Stimulated activated CD4-positive, alpha-beta T cell treated with anti-CD3 and anti-CD28 coated beads, Interleukin-12 subunit alpha, Interleukin-12 subunit beta, amount 100 ng/mL, for 4 hours (primary cell): ENCODE measurements around the gene CD22.
"Not testable (repeated sequence)": the region's sequence is repeated elsewhere in the genome, so short reads cannot be mapped to it uniquely, and the experiment has no call there.

Source experiments
- DNase-seq: peaks from one replicate; pipeline ENCODE4 v3.0.0-alpha.2; 2020

CD22 gene

DNA sequence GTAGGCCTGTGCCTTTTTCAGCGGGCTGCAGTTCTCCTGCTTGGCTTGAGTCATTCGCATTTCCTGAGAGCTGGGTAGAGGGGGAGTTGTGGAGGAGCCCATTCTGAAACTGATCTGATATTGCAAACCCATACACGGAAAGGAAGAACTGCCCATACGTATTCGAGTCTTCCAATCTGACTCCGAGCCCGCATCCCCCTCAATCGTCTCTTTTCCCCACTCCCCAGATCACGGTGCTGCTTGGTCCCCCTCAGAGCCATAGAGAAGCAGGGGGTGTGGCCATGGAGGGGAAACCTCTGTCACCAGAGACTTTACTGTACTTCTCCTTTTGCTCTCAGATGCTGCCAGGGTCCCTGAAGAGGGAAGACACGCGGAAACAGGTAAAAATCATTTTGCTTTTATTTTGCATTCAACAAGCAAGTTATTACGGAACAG is at the start of gene CD22:
CD22 (plus strand) TSS at position 337 of the 435 bp plus-strand sequence. CDS start 2,854 bp downstream, outside the sequence.
- no peak for DNase-seq

DNA sequence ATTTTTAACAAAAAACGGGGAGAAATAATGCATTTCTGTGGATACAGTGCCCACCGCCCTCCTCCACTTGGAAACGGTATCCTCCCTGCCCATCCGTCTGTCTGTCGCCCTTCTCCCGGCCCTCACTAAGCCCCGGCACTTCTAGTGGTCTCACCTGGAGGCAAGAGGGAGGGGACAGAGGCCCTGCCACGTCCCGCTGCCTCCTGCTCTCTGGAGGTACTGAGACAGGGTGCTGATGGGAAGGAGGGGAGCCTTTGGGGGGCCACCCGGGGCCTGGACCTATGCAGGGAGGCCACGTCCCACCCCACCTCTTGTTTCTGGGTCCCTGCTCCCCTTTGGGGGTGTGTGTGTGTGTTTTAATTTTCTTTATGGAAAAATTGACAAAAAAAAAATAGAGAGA is 49.6 kb upstream of the CD22 start:
- no peak for DNase-seq

DNA sequence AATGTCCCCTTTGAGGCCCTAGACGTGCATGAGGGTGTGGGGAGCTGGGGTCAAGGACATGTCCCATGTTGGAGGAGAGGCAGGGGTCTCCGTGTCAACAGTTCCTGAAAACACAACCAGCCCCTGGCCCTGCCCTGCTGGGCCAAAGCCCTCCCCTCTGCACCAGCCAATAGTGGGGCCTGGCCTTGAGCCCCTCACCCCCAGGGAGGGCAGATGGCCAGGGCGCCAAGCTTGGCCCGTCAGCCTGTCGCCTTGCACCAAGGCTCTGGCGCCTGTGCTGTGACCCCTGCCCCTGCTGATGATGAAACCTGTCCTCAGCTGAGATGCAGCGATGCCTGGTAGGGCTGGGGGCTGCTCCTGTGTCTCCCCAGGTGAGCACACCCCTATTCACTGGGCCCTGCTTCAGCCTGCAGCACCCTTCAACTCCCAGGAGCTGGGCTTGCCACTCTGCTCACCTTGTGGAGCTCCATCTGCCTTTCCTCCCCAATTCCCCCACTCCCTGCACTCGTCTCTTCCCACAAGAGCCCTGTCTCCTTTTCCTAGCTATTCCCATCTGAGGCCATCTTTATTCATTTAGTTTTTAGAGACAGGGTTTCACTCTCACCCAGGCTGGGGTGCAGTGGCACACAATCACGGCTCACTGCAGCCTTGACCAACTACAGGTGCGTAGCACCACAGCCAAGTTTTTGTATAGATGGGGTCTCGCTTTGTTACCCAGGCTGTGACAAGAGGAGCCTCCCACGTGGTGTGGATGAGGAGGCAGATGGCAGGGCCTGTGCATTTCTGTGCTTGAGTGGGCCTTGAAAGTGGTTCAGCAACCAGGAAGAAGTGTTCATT is 48.8 kb upstream of the CD22 start:
- no peak for DNase-seq

DNA sequence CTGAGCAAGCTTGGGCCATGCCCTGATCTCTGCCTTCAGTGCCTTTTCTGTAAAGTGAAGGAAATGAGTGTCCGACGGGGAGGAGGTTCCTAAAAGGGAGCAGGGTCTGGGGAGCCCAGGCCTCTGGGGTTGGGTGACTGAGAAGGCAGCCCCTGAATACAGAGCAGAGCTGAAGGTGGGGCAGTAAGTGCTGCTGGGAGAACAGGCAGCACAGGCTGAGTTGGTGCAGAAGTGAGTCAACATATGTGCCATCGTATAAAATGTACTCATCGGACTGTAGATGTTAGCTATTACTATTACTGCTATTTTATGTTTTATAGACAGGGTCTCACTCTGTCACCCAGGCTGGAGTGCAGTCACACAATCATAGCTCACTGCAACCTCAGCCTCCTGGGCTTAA is 47.7 kb upstream of the CD22 start:
- no peak for DNase-seq

DNA sequence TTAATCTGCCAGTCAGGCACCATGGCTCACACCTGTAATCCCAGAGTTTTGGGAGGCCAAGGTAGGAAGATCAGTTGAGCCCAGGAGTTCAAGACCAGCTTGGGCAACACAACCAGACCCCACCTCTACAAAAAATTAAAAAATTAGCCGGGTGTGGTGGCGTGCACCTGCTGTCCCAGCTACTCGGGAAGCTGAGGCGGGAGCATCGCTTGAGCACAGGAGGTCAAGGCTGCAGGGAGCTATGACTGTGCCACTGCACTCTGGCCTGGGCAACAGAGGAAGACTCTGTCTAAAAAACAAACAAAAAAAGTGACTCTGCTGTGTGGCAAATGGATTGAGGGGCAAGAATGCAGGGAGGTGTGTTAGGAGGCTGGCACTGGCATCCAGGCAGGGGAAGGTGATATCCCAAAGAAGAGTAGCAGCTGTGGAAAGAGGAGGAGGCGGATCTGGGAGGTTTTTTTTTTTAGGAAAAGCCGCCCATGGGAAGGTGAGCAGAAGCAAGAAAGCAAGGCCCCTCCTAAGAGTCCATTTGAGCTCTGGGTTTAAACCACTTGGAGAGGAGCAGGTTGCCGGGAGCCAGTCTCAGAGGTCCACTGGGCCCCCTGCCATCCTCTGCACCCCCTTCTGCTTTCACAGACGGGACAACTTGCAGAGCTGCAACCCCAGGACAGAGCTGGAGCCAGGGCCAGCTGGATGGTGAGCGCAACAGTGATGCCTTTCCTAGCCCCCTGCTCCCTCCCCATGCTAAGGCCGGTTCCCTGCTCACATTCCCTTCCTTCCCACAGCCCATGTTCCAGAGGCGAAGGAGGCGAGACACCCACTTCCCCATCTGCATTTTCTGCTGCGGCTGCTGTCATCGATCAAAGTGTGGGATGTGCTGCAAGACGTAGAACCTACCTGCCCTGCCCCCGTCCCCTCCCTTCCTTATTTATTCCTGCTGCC is 44.6 kb upstream of the CD22 start:
- no peak for DNase-seq

DNA sequence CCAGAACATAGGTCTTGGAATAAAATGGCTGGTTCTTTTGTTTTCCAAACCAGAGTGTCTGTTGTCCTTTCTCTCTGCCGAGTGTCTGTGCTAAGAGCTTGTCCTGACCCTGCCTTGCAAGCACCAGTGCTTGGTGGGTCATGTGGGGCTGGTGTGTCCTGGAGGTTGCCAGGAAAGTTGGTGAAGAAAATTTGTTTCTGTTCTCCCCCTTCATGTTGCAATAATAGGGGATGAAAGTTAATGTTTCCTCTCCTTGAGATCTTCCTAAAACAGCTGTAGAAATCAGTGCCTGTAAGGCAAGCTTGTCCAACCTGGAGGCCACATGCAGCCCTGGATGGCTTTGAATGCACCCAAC is 43.9 kb upstream of the CD22 start:
- DNase-seq: no peak

DNA sequence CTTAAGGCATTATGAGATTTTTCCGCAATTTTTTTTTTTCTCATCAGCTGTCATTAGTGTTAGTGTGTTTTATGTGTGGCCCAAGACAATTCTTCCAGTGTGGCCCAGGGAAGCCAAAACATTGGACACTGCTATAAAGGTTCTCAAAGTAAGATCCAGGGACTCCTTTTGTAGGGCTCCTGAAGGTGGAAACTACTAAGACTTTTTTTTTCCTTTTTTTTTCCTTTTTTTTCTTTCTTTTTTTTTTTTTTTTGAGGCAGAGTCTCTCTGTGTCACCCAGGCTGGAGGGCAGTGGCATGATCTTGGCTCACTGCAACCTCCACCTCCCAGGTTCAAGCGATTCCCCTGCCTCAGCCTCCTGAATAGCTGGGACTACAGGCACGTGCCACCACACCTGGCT is 43.5 kb upstream of the CD22 start:
- DNase-seq: not testable (repeated sequence)

DNA sequence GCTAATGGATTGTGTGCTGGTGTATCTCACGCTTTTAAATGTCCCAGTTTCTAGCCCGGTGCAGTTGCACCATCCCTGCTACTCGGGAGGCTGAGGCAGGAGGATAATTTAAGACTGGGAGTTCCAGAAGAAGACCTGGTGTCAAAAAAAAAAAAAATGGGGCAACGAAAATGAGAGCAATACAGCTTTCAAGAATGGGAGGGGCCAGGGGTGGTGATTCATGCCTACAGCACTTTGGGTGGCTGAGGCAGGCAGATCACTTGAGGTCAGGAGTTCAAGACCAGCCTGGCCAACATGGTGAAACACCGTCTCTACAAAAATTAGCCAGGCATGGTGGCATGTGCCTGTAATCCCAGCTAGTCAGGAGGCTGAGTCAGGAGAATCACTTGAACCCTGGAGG is 42.9 kb upstream of the CD22 start:
- DNase-seq: not testable (repeated sequence)

DNA sequence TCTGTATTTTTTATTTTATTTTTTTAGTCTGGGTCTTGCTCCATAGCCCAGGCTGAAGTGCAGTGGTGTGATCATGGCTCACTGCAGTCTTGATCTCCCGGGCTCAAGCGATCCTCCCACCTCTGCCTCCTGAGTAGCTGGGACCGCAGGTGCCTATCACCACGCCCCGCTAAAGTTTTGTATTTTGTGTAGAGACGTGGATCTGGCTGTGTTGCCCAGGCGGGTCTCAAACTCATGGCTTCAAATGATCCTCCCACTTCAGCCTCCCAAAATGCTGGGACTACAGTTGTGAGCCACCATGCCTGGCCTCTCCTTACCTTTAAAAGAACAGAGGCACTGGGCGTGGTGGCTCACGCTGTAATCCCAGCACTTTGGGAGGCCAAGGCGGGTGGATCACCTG is 41.3 kb upstream of the CD22 start:
- no peak for DNase-seq

DNA sequence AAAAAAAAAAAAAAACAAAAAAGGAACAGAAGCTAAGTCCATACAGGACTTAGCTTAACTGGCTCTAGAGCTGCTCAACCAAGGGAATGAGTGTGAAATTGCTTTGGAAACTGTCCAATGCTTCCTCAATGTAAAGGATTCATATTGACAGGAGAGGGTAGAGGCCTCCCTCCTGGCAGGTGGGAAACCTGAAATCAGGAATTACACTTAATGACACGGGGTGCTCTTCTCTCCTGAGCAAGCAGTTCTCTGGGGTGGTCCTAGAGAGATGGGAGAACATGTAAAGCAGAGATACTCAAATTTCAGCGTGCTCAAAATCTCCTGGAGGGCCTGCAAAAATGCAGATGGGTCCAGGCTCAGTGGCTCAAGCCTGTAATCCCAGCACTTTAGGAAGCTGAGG is 40.7 kb upstream of the CD22 start:
- no peak for DNase-seq

DNA sequence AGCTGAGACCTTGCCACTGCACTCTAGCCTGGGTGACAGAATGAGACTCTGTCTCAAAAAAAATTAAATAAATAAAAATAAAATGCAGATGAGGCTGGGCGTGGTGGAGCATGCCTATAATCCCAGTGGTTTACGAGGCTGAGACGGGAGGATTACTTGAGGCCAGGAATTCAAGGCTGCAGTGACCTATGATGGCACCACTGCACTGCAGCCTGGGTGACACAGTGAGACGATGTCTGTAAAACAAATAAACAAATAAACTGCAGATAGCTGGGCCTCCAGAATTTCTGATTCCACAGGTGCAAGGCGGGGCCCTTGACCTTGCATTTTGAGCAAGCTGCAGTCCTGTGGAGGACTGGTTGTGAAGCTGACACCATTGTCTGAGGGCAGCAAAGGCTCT is 40.1 kb upstream of the CD22 start:
- no peak for DNase-seq

DNA sequence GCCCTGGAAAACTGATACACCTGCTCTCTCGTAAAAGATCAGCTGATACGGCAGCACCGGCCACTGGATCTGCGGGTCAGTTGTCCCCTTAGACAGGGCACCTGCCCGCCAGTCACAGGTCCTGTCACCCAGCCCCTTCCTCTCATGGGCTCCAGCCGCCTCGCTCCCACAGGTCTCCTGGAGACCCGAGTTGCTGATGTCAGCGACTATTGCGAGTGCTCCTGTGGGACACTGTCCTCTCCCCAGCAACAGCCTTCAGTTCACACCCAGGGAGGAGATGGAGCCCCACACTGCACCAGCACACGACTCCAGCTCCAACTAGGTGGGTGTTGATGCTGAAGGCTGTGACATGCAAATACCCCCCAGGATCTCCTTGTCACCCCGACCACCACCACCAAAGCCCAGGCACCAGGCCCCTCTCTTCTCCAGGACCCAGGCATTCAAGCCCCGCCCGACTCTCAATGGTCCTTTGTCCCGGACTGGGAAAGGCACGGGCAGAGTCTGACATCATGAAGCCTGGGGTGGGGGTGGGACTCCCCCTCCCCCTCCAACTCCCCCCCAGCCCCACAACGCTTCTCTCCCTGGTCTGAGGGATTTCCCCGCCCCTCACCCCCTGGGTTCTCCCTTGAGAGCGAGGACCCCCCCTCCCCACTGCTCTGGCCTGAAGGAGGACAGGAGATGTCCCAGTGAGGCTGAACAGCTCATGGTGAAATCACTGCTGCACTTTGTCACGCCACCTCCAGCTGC is 38.4 kb upstream of the CD22 start:
- DNase-seq: no peak

DNA sequence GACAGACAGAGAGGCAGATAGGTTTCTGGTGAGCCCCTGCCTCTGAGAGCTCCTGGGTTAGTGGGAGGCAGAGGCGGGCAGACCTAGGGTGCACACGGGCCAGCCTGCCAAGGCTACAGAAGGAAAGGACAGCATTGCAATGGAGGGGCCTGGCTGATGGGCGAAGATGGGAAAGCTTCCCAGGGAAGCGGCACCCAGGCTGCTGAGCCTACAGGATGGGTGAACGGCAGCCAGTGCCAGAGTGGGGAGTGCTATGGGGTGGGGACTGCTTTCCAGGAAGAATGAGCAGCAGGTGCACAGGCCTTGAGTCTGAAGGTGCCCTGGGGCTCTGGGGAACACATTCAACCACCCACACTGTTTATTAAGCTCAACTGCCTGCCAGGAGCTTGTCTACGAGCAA is 37.7 kb upstream of the CD22 start:
- no peak for DNase-seq

DNA sequence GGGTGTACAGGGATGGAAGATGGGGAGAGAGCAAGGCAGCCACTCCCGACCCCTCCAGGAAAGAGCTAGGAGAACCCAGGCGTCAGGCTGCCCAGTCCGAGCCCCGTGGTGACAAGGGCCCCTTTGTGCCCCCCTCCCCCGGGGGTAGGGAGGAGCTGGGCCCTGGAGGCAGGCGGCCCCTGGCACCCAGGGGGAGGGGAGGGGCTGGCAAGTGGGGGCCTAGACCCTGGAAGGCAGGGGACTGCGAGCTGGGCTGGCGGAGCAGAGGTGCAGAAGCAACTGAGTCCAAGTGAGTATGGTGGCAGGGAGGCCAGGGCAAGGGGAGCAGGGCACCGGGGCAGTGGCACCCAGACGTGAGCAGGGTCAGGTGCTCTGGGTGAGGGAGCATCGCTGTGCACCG is 37.1 kb upstream of the CD22 start, which contains the start of gene MAG:
MAG (plus strand) TSS at position 246 of the 400 bp plus-strand sequence. CDS start 3,248 bp downstream, outside the sequence.
- DNase-seq: no peak

DNA sequence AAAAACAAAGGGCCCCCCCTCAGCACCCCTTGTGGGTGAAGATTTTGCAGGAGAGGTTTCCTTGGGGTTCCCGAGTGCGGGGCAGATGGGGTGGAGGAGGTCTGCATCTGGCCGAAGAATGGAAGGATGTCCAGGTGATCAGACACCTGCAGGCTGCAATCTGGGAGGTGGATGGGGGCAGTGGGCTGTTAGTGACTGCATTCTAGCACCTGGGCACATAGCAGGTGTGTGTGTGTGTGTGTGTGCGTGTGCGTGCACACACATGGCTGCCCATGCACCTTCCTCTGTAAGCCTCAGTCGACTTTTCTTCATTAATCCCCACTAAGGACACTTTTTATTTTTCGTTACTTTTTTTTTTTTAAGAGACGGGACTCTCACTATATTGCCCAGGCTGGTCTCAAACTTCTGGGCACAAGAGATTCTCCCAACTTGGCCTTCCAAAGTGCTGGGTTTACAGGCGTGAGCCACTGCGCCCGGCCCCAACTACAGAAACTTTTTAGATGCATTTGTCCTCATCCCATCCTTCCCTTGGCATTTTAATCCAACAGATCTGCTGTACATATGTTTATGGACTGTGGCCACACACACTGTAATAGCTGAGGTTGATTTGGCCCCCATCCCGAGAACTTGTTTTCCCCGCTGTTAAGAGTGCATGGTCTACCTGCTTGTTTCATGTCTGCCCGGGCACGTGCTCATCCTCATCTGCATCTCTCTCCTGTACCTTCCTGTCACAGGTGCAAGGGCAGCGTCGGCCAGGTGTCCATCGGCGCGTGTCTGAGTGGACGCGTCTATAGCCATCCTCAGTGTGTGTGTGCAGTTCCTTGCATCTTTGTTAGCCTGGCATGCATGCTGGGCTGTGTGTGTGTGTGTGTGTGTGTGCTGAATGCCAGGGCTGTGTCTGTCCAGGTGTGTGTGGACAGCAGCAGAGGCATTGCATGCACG is 36.3 kb upstream of the CD22 start:
- no peak for DNase-seq

DNA sequence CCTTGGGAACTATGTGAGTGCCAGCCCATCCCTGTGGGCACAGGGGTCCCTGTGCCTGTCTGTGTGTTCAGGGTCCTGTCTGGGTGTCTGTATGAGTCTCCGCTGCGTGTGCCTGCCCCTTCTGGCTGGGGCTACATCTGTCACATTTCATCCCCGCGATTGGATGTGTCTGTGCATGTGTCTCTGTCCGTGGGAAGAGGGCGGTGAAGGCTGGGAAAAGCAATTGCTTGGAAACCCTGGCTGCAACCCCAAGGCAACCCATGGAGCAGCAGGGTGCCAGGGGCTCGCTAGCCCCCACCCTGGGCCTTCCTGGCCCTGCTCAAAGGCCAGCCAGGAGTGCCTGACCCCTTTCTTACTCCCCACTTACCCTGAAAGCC is 35.6 kb upstream of the CD22 start:
- DNase-seq: no peak

DNA sequence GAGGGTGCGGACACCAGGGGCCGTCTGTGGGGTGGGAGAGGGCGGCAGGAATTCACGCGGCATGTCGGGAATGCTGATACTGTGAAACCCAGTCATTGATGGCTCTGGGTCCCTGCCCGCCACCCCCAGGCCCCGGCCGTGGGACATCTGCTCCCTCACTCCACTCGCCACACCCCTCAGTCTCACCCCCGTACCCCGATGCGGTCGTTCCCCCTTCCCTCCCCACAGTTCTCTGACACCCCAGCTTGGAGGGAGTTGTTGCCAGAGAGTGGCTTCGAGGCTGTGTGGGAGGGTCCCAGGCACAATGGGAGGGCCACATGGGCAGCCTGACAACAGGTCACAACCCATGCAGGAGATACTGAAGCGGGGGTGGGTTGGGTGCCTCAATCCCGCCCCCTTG is 35.2 kb upstream of the CD22 start:
- no peak for DNase-seq

DNA sequence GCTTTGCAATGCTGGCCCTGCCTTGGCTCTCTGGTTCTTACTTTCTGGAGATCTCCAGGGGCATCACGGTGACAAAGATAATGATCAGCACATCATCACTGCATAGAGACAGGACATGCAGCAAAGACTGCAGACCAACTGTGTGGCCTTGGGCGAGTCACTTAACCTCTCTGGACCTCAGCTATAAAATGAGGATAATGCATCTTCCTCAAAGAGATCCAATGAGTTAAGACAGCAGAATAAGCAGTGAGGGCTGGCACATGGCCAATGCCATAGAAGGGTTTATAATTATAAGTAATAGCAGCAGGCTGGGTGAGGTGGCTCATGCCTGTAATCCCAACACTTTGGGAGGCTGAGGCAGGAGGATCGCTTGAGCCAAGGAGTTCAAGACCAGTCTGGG is 34.7 kb upstream of the CD22 start:
- DNase-seq: no peak

DNA sequence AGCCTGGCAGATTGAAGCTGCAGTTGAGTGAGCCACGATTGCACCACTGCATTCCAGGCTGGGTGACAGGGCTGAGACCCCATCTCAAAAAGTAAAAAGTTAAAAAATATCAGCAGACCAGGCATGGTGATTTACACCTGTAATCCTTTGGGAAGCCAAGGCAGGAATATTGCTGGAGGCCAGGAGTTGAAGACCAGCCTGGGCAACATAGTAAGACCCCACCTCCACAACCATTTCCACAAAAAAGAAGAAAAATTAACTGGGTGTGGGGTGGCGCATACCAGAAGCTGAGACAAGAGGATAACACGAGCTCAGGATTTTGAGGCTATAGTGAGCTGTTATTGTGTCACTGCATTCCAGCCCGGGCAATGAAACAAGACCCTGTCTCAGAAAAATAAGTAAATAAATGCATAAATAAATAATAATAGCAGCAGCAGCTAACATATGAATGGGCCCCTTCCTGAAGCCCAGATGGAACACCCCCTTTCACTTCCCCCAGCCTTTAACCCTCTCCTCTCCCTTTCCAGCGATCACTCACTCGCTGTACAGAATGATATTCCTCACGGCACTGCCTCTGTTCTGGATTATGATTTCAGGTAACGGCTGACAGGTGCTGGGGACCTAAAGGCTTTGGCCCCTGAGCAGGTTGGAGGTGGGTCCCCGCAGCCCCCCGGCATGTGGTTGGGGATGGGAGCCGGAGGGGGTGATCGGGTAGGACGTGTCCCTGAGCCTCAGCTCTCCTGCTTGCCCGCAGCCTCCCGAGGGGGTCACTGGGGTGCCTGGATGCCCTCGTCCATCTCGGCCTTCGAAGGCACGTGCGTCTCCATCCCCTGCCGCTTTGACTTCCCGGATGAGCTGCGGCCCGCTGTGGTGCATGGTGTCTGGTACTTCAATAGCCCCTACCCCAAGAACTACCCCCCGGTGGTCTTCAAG is 33.9 kb upstream of the CD22 start:
- no peak for DNase-seq

DNA sequence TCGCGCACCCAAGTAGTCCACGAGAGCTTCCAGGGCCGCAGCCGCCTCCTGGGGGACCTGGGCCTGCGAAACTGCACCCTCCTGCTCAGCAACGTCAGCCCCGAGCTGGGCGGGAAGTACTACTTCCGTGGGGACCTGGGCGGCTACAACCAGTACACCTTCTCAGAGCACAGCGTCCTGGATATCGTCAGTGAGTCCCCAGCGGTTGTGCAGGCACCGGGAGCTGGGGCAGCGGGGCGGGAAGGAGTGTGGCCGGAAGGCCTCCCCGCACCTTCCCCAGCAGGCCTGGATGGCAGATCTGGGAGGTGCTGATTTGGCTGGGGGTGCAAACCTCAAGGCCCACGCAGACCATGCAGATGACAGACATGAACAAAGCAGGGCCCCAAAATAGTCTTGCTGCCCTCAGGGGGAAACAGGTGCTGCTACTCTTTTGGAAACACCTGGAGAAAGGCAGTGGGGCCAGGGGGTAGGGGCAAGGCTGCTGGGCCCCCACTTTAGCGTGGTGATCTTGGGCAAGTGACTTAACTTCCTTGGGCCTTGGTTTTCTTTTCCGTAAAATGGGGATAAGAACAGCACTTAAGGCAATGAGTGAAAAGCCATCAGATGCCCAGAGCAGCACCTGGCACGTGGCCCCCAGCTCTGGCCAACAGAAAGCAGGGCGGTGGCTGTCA is 33.1 kb upstream of the CD22 start:
- peak; percentile 19 for DNase-seq
